Smooth muscle cell (in vitro differentiated cells): ENCODE measurements around the gene SEC14L5. TPM values are rescaled to one million over a fixed set of nuclear protein-coding genes. Genes with fewer than 3 reads are reported as not detected.

Experiments used
- DNase-seq: peaks from one replicate; lab custom pipeline; 2025; ENCODE audit not compliant: unreplicated experiment; lab: John Stamatoyannopoulos, UW
- H2AFZ ChIP-seq: fragments of 200-600 bp; sonication (generic); 2 replicates; pipeline ENCODE4 v1.6.0; 2016; ENCODE audit warnings: antibody characterized with exemption, low read depth, mild to moderate bottlenecking
- H3F3A ChIP-seq: fragments of 200-600 bp; sonication (generic); 2 replicates; pipeline ENCODE4 v1.6.0; 2017; ENCODE audit warnings: antibody characterized with exemption, low read depth
- H3K27ac ChIP-seq: fragments of 200-600 bp; sonication (generic); 2 replicates; pipeline ENCODE4 v1.5.1; 2016; ENCODE audit warnings: low read depth, mild to moderate bottlenecking
- H3K27me3 ChIP-seq: fragments of 200-600 bp; sonication (generic); 2 replicates; pipeline ENCODE4 v1.6.1; 2016; ENCODE audit warnings: low read depth, mild to moderate bottlenecking
- H3K36me3 ChIP-seq: fragments of 200-600 bp; sonication (generic); 2 replicates; pipeline ENCODE4 v1.5.1; 2016; ENCODE audit warnings: low read depth
- H3K4me1 ChIP-seq: fragments of 200-600 bp; sonication (generic); 2 replicates; pipeline ENCODE4 v1.5.1; 2016; ENCODE audit warnings: low read depth
- H3K4me2 ChIP-seq: fragments of 200-600 bp; sonication (generic); 2 replicates; pipeline ENCODE4 v1.6.0; 2016; ENCODE audit warnings: mild to moderate bottlenecking
- H3K4me3 ChIP-seq: fragments of 200-600 bp; sonication (generic); 2 replicates; pipeline ENCODE4 v1.5.1; 2016; ENCODE audit warnings: mild to moderate bottlenecking
- H3K79me2 ChIP-seq: fragments of 200-600 bp; sonication (generic); 2 replicates; pipeline ENCODE4 v1.6.0; 2016; ENCODE audit warnings: low read depth, mild to moderate bottlenecking
- H3K9ac ChIP-seq: fragments of 200-600 bp; sonication (generic); 2 replicates; pipeline ENCODE4 v1.6.0; 2016; ENCODE audit warnings: low read depth
- H3K9me3 ChIP-seq: fragments of 200-600 bp; sonication (generic); replicated peaks from 2 replicates; pipeline ENCODE4 v1.5.1; 2016; ENCODE audit warnings: low read depth
- H4K20me1 ChIP-seq: fragments of 200-600 bp; sonication (generic); 2 replicates; pipeline ENCODE4 v1.6.0; 2016; ENCODE audit warnings: low read depth
- CTCF ChIP-seq: fragments of 200-600 bp; sonication (generic); IDR thresholded peaks from 2 replicates; pipeline ENCODE4 v1.5.1; 2017; ENCODE audit warnings: borderline replicate concordance, mild to moderate bottlenecking, antibody characterized with exemption; ENCODE audit not compliant: insufficient read depth, poor library complexity, severe bottlenecking
- WGBS: methylation state at CpG from one replicate; pipeline ENCODE4 v1.1.7; 2016; ENCODE audit warnings: low lambda C conversion rate; 5-methylcytosine and 5-hydroxymethylcytosine counted together
- polyA plus RNA-seq: library from polyadenylated mRNA; unstranded; fragments of >200 nt; fragmentation: Nextera tagmentation; extraction: Ambion mirVana; gene quantifications from 2 replicates; pipeline ENCODE4 v1.2.1, GENCODE V29; 2016
- total RNA-seq: library from RNA; depleted of rRNA; stranded (reverse); fragments of >200 nt; gene quantifications from 2 replicates; pipeline ENCODE4 v1.2.3, GENCODE V29; 2014

The SEC14L5 gene
- total and polyA plus RNA-seq, 2 experiments from 2014 or later, result not detected

- no peaks in the 10 kb centered on the region for H3K79me2 ChIP-seq
- H3K27me3 ChIP-seq, result peaks cover 45% of the 10 kb centered on the region
- H3F3A ChIP-seq, result no peaks in the 10 kb centered on the region
- H3K36me3 ChIP-seq, result no peaks in the 10 kb centered on the region
- H2AFZ ChIP-seq, result no peak overlapping the region
- no peaks in the 10 kb centered on the region for H3K4me1 ChIP-seq
- no peaks in the 10 kb centered on the region for H4K20me1 ChIP-seq
- H3K4me3 ChIP-seq, result peak overlapping the region; percentile 64
- H3K4me2 ChIP-seq, result peak overlapping the region; percentile 91
- no peak overlapping the region for H3K9ac ChIP-seq
- no peak overlapping the region for H3K27ac ChIP-seq
- H3K9me3 ChIP-seq, result no peaks in the 10 kb centered on the region
- no peak for TF ChIP-seq CTCF
- DNase-seq, result no peak
- 83% methylated on average over 15 of the region's 19 CpGs for WGBS
These were observed 22.8 kb upstream of the SEC14L5 start for GRCh38 chr16:4935241-4935855.

GRCh38 chr16:4936181-4936990 is 21.7 kb upstream of the SEC14L5 start:
- no peaks in the 10 kb centered on the region for H4K20me1 ChIP-seq
- WGBS, result 4% methylated on average over 37 of the region's 64 CpGs
- H3K4me2 ChIP-seq, result peak overlapping the region; percentile 91
- H3K27me3 ChIP-seq, result peaks cover 45% of the 10 kb centered on the region
- DNase-seq, result no peak
- TF ChIP-seq CTCF, result peak; percentile 17
- H3K9me3 ChIP-seq, result no peaks in the 10 kb centered on the region
- peak overlapping the region; percentile 66 for H2AFZ ChIP-seq
- peak overlapping the region; percentile 64 for H3K4me3 ChIP-seq
- H3F3A ChIP-seq, result no peaks in the 10 kb centered on the region
- no peaks in the 10 kb centered on the region for H3K4me1 ChIP-seq
- H3K79me2 ChIP-seq, result no peaks in the 10 kb centered on the region
- H3K36me3 ChIP-seq, result no peaks in the 10 kb centered on the region
- H3K9ac ChIP-seq, result no peak overlapping the region
- no peak overlapping the region for H3K27ac ChIP-seq

GRCh38 chr16:4936991-4937781 is 20.9 kb upstream of the SEC14L5 start, which contains the start of gene PPL:
Gene PPL (minus strand): TSS chr16:4937148. CDS start chr16:4937045, 103 bp downstream.
- no peaks in the 10 kb centered on the region for H3K4me1 ChIP-seq
- no peak for TF ChIP-seq CTCF
- DNase-seq, result no peak
- peak within 1 kb of the TSS; percentile 91 for H3K4me2 ChIP-seq
- H4K20me1 ChIP-seq, result no peaks in the 10 kb centered on the region
- no peaks in the 10 kb centered on the region for H3K9me3 ChIP-seq
- no peaks in the 10 kb centered on the region for H3K36me3 ChIP-seq
- H3K27me3 ChIP-seq, result peaks cover 45% of the 10 kb centered on the region
- WGBS, result 14% methylated on average over 45 of the region's 76 CpGs
- H3K79me2 ChIP-seq, result no peaks in the 10 kb centered on the region
- peak within 1 kb of the TSS; percentile 64 for H3K4me3 ChIP-seq
- no peak within 1 kb of the TSS for H3K27ac ChIP-seq
- H3F3A ChIP-seq, result peaks cover under 1% of the 10 kb centered on the region
- peak within 1 kb of the TSS; percentile 66 for H2AFZ ChIP-seq
- no peak within 1 kb of the TSS for H3K9ac ChIP-seq
